Nucleus accumbens (tissue), 56 donors: ENCODE data around the gene ST8SIA4.

Experiments used
- DNase-seq, 56 donors: peaks; one replicate each; lab custom pipeline; 2025; lab: John Stamatoyannopoulos, UW

ST8SIA4 gene

GRCh38 chr5:100832252-100833230 is 70.5 kb downstream of the ST8SIA4 start:
- DNase-seq: no peak

- DNase-seq: no peak
These were observed 74.2 kb downstream of the ST8SIA4 start for GRCh38 chr5:100828898-100829356.

- DNase-seq: peak in 1 of 56 donors; percentile 10
These were observed 74.8 kb downstream of the ST8SIA4 start for GRCh38 chr5:100828071-100828897.

- no peak for DNase-seq
These were observed 75.6 kb downstream of the ST8SIA4 start for GRCh38 chr5:100827481-100827889.

GRCh38 chr5:100826133-100826532 is 76.9 kb downstream of the ST8SIA4 start:
- no peak for DNase-seq

GRCh38 chr5:100824635-100825034 is 78.4 kb downstream of the ST8SIA4 start:
- DNase-seq: no peak

GRCh38 chr5:100823812-100824211 is 79.3 kb downstream of the ST8SIA4 start:
- DNase-seq: no peak

GRCh38 chr5:100821751-100822150 is 81.3 kb downstream of the ST8SIA4 start:
- no peak for DNase-seq

- no peak for DNase-seq
These were observed 84.7 kb downstream of the ST8SIA4 start for GRCh38 chr5:100818340-100818739.

- DNase-seq: peak in 13 of 56 donors; percentile 2 to 40 (median 18)
These were observed 99.7 kb downstream of the ST8SIA4 start for GRCh38 chr5:100803397-100803796.

GRCh38 chr5:100802208-100802607 is 100.9 kb downstream of the ST8SIA4 start:
- DNase-seq: no peak

- no peak for DNase-seq
These were observed 102.5 kb downstream of the ST8SIA4 start for GRCh38 chr5:100800562-100800961.

GRCh38 chr5:100799166-100799565 is 103.9 kb downstream of the ST8SIA4 start:
- DNase-seq: peak in 10 of 56 donors; percentile 6 to 37 (median 20)

GRCh38 chr5:100797861-100798260 is 105.2 kb downstream of the ST8SIA4 start:
- no peak for DNase-seq

- no peak for DNase-seq
These were observed 106.2 kb downstream of the ST8SIA4 start for GRCh38 chr5:100796851-100797250.

- DNase-seq: no peak
These were observed 108.2 kb downstream of the ST8SIA4 start for GRCh38 chr5:100794844-100795243.

- no peak for DNase-seq
These were observed 108.9 kb downstream of the ST8SIA4 start for GRCh38 chr5:100794218-100794617.

- DNase-seq: no peak
These were observed 110.3 kb downstream of the ST8SIA4 start for GRCh38 chr5:100792781-100793180.

GRCh38 chr5:100791391-100791790 is 111.7 kb downstream of the ST8SIA4 start:
- no peak for DNase-seq

GRCh38 chr5:100790951-100791350 is 112.1 kb downstream of the ST8SIA4 start:
- DNase-seq: no peak

GRCh38 chr5:100790170-100790665 is 112.9 kb downstream of the ST8SIA4 start:
- DNase-seq: no peak
